ENCODE results near the gene ABCF1. TPM values are rescaled to one million over a fixed set of nuclear protein-coding genes. Genes with fewer than 3 reads are reported as not detected.

Gene ABCF1
- total and polyA plus RNA-seq, 2 donors (not counting 1 experiment from before 2014, with no cell fraction given), result 35.5 to 49.2 TPM

- Histone ChIP-seq H3K27me3 (ENCODE audit: control insufficient read depth, insufficient read depth, low read length) (no peaks in the 10 kb centered on the region), H3K9me3 (ENCODE audit: control insufficient read depth, insufficient read depth, low read depth, low read length) (no peaks in the 10 kb centered on the region), H3K4me2 (ENCODE audit: extremely low read depth, insufficient read depth, low read length) (peak within 1 kb of the TSS; percentile 97), H3K9ac (ENCODE audit: insufficient read depth, low read length) (peak within 1 kb of the TSS; percentile 84), H3K79me2 (ENCODE audit: control insufficient read depth, insufficient read depth, low read length) (peaks cover 37% of the 10 kb centered on the region), H3K4me3 (replicated peaks in 1 of 4; ENCODE audit: control extremely low read depth in 1 of 4, insufficient read depth in 1 of 4, low read depth in 3 of 4, low read length in 4 of 4) (peak within 1 kb of the TSS; percentile 63 to 98 (median 94)), H4K20me1 (ENCODE audit: control insufficient read depth, extremely low read depth, insufficient read depth, low read length) (no peaks in the 10 kb centered on the region), H3K4me1 (ENCODE audit: control insufficient read depth, extremely low read depth, insufficient read depth, low read length) (peaks cover 16% of the 10 kb centered on the region), H3K36me3 (ENCODE audit: control insufficient read depth, insufficient read depth, low read length) (peaks cover 7% of the 10 kb centered on the region), H2AFZ (ENCODE audit: low read length) (peak within 1 kb of the TSS; percentile 76), H3K27ac (ENCODE audit: insufficient read depth, low read length) (peak within 1 kb of the TSS; percentile 98)
- no peak for TF ChIP-seq EZH2 (IDR thresholded peaks at IDR 0.05; ENCODE audit: low read length, missing control alignments)
- no peak for TF ChIP-seq CTCF (conservative IDR thresholded peaks at IDR 0.05 in 1 of 2, IDR thresholded peaks at IDR 0.05 in 1 of 2; ENCODE audit: low read depth in 1 of 2, low read length in 2 of 2)
- DNase-seq (ENCODE audit: low read depth in 2 of 2), result peak; percentile 99 to 100
Observed at GRCh38 chr6:30616811-30617564, 45.7 kb downstream of the ABCF1 start, which contains the start of gene PPP1R10. Gene PPP1R10 (minus strand): TSS chr6:30617243. CDS start chr6:30609944, 7,299 bp downstream.

GRCh38 chr6:30617565-30618269, 46.5 kb downstream of the ABCF1 start, which contains the start of gene MRPS18B:
Gene MRPS18B (plus strand): TSS chr6:30617840. CDS start chr6:30617866, 26 bp downstream.
- H3K79me2 ChIP-seq (ENCODE audit: control insufficient read depth, insufficient read depth, low read length), result peaks cover 37% of the 10 kb centered on the region
- H3K4me1 ChIP-seq (ENCODE audit: control insufficient read depth, extremely low read depth, insufficient read depth, low read length), result peaks cover 16% of the 10 kb centered on the region
- DNase-seq (ENCODE audit: low read depth in 2 of 2), result peak; percentile 97 to 99
- peak within 1 kb of the TSS; percentile 76 for H2AFZ ChIP-seq (ENCODE audit: low read length)
- H3K27ac ChIP-seq (ENCODE audit: insufficient read depth, low read length), result peak within 1 kb of the TSS; percentile 98
- no peaks in the 10 kb centered on the region for H4K20me1 ChIP-seq (ENCODE audit: control insufficient read depth, extremely low read depth, insufficient read depth, low read length)
- no peaks in the 10 kb centered on the region for H3K27me3 ChIP-seq (ENCODE audit: control insufficient read depth, insufficient read depth, low read length)
- H3K36me3 ChIP-seq (ENCODE audit: control insufficient read depth, insufficient read depth, low read length), result peaks cover 8% of the 10 kb centered on the region
- H3K9me3 ChIP-seq (ENCODE audit: control insufficient read depth, insufficient read depth, low read depth, low read length), result no peaks in the 10 kb centered on the region
- H3K4me3 ChIP-seq (replicated peaks in 1 of 4; ENCODE audit: control extremely low read depth in 1 of 4, insufficient read depth in 1 of 4, low read depth in 3 of 4, low read length in 4 of 4), result peak within 1 kb of the TSS; percentile 63 to 98 (median 94)
- TF ChIP-seq CTCF (conservative IDR thresholded peaks at IDR 0.05 in 1 of 2, IDR thresholded peaks at IDR 0.05 in 1 of 2; ENCODE audit: low read depth in 1 of 2, low read length in 2 of 2), result no peak
- no peak for TF ChIP-seq EZH2 (IDR thresholded peaks at IDR 0.05; ENCODE audit: low read length, missing control alignments)
- H3K9ac ChIP-seq (ENCODE audit: insufficient read depth, low read length), result peak within 1 kb of the TSS; percentile 84
- H3K4me2 ChIP-seq (ENCODE audit: extremely low read depth, insufficient read depth, low read length), result peak within 1 kb of the TSS; percentile 97

- Histone ChIP-seq H3K79me2 (ENCODE audit: control insufficient read depth, insufficient read depth, low read length) (peaks cover 37% of the 10 kb centered on the region), H3K27me3 (ENCODE audit: control insufficient read depth, insufficient read depth, low read length) (no peaks in the 10 kb centered on the region)
- DNase-seq (ENCODE audit: low read depth in 2 of 2), result no peak
Observed at GRCh38 chr6:30618270-30618797, 47.1 kb downstream of the ABCF1 start.

More at GRCh38 chr6:30618270-30618797, 47.1 kb downstream of the ABCF1 start:
- Histone ChIP-seq H3K4me2 (ENCODE audit: extremely low read depth, insufficient read depth, low read length) (peak overlapping the region; percentile 89), H3K9me3 (ENCODE audit: control insufficient read depth, insufficient read depth, low read depth, low read length) (no peaks in the 10 kb centered on the region), H3K9ac (ENCODE audit: insufficient read depth, low read length) (peak overlapping the region; percentile 83), H3K4me3 (replicated peaks in 1 of 4; ENCODE audit: control extremely low read depth in 1 of 4, insufficient read depth in 1 of 4, low read depth in 3 of 4, low read length in 4 of 4) (peak overlapping the region; percentile 56 to 94 (median 74)), H3K27ac (ENCODE audit: insufficient read depth, low read length) (peak overlapping the region; percentile 98), H2AFZ (ENCODE audit: low read length) (no peak overlapping the region), H4K20me1 (ENCODE audit: control insufficient read depth, extremely low read depth, insufficient read depth, low read length) (no peaks in the 10 kb centered on the region), H3K4me1 (ENCODE audit: control insufficient read depth, extremely low read depth, insufficient read depth, low read length) (peaks cover 13% of the 10 kb centered on the region), H3K36me3 (ENCODE audit: control insufficient read depth, insufficient read depth, low read length) (peaks cover 10% of the 10 kb centered on the region)
- no peak for TF ChIP-seq EZH2 (IDR thresholded peaks at IDR 0.05; ENCODE audit: low read length, missing control alignments)
- no peak for TF ChIP-seq CTCF (conservative IDR thresholded peaks at IDR 0.05 in 1 of 2, IDR thresholded peaks at IDR 0.05 in 1 of 2; ENCODE audit: low read depth in 1 of 2, low read length in 2 of 2)
